Fibroblast of pulmonary artery (primary cell): Measurements from ENCODE around the gene ELP6.
"Not testable (repeated sequence)": the region's sequence is repeated elsewhere in the genome, so short reads cannot be mapped to it uniquely, and the experiment has no call there.

Experiments
- DNase-seq: peaks from one replicate; pipeline ENCODE4 v3.0.0-alpha.2; 2010; ENCODE audit warnings: low read depth
- H3K4me3 ChIP-seq: replicated peaks from 2 replicates; pipeline ENCODE4 v1.5.1; 2011; ENCODE audit warnings: low read depth, mild to moderate bottlenecking, control low read depth, low read length, moderate library complexity
- TF ChIP-seq, protein P1 (sequence below): IDR thresholded peaks from 2 replicates; pipeline ENCODE4 v1.5.1; 2011; ENCODE audit warnings: mild to moderate bottlenecking, control low read depth, low read length, inconsistent platforms; ENCODE audit errors: missing control alignments

Gene ELP6

DNA sequence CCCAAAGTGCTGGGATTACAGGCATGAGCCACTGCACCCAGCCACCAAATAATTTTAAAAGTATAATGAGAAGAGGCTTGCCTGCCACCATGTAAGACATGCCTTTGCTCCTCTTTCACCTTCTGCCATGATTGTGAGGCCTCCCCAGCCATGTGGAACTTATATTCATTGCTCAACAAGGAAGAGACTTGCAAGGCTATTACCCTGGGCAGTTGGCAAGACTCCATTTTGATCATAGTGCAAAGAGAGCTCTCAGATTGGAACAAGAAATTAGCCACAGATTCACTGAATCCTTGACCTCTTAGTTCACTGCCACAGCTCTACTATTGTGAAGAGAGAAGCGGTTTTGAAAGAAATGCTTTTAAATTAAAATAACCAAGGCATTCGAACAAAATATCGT, 43.9 kb downstream of the ELP6 start:
- H3K4me3 ChIP-seq = no peak overlapping the region
- DNase-seq = no peak
- TF ChIP-seq, protein P1, sequence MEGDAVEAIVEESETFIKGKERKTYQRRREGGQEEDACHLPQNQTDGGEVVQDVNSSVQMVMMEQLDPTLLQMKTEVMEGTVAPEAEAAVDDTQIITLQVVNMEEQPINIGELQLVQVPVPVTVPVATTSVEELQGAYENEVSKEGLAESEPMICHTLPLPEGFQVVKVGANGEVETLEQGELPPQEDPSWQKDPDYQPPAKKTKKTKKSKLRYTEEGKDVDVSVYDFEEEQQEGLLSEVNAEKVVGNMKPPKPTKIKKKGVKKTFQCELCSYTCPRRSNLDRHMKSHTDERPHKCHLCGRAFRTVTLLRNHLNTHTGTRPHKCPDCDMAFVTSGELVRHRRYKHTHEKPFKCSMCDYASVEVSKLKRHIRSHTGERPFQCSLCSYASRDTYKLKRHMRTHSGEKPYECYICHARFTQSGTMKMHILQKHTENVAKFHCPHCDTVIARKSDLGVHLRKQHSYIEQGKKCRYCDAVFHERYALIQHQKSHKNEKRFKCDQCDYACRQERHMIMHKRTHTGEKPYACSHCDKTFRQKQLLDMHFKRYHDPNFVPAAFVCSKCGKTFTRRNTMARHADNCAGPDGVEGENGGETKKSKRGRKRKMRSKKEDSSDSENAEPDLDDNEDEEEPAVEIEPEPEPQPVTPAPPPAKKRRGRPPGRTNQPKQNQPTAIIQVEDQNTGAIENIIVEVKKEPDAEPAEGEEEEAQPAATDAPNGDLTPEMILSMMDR = no peak

DNA sequence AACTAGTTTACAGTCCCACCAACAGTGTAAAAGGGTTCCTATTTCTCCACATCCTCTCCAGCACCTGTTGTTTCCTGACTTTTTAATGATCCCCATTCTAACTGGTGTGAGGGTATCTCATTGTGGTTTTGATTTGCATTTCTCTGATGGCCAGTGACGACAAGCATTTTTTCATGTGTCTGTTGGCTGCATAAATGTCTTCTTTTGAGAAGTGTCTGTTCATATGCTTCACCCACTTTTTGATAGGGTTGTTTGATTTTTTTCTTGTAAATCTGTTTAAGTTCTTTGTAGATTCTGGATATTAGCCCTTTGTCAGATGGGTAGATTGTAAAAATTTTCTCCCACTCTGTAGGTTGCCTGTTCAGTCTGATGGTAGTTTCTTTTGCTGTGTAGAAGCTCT, 45.2 kb downstream of the ELP6 start:
- DNase-seq, H3K4me3 ChIP-seq: not testable (repeated sequence)

DNA sequence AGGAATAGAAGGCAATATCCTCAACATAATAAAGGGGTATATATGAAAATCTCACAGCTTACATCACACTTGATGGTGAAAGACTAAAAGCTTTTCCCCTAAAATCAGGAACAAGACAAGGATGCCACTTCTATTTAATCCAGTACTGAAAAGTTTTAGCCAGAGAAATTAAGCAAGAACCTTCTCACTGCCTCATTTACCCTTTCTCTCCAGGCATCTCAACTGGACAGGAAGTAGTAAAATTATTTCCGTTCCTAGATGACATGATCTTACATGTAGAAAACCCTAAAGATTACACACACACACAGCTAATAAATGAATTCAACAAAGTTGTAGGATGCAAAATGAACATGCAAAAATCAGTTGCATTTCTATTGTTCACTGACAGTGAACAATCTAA, 48.9 kb downstream of the ELP6 start:
- H3K4me3 ChIP-seq = no peak overlapping the region

DNA sequence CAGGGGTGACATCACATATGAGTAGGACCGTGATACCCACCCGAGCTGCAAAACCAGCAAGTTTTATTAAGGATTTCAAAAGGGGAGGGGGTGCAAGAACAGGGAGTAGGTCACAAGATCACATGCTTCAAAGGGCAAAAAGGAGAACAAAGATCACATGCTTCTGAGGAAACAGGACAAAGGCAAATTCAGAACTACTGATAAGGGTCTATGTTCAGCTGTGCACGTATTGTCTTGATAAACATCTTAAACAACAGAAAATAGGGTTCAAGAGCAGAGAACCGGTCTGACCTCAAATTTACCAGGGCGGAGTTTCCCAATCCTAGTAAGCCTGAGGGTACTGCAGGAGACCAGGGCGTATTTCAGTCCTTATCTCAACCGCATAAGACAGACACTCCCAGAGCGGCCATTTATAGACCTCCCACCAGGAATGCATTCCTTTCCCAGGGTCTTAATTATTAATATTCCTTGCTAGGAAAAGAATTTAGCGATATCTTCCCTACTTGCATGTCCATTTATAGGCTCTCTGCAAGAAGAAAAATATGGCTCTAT, 53.9 kb downstream of the ELP6 start:
- not testable (repeated sequence) for H3K4me3 ChIP-seq, DNase-seq

More for the DNA sequence above, 48.9 kb downstream of the ELP6 start:
- TF ChIP-seq, protein P1 = no peak
- DNase-seq = no peak

DNA sequence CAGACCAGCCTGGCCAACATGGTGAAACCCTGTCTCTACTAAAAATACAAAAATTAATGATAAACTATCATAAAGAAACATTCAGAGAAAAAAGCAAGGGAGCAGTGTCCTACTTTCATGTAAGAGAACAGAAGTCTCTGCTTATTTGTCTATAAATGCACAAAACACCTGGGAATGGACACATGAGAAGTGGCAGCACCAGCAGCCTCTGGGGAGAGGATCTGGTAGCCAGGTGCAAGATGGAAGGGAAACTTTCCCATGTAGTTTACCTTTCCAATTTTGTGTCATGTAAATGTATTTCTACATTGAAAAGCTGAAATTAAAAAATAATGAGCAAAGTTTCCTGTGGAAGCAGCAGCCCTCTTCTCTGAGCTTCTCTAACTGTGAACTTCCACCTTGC, 56.5 kb downstream of the ELP6 start:
- TF ChIP-seq, protein P1 = no peak
- no peak for DNase-seq
- no peak overlapping the region for H3K4me3 ChIP-seq

DNA sequence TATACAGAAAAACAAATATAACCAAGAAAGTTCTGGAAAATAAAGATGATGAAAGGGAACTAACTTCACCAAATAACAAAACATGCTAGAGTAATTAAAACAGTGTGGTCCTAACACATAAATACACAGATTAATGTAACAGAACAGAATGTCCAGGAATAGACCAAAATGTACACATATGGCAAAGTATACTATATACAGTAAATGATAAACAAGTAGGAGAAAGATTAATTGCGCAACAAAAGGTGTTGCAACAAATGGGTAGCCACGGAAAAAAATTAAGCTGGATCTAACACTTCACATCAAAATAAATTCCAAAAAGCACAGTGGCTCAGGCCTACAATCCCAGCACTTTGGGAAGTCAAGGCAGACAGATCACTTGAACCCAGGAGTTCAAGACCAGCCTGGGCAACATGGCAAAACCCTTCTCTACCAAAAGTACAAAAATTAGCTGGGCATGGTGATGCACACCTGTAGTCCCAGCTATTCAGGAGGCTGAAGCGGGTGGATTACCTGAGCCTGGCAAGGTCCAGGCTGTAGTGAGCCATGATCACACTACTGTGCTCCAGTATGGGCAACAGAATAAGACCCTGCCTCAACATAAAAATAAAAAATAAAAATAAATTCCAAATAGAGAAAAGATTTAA, 57.6 kb downstream of the ELP6 start:
- H3K4me3 ChIP-seq = no peak overlapping the region
- DNase-seq = peak; percentile 45
- TF ChIP-seq, protein P1 = no peak

DNA sequence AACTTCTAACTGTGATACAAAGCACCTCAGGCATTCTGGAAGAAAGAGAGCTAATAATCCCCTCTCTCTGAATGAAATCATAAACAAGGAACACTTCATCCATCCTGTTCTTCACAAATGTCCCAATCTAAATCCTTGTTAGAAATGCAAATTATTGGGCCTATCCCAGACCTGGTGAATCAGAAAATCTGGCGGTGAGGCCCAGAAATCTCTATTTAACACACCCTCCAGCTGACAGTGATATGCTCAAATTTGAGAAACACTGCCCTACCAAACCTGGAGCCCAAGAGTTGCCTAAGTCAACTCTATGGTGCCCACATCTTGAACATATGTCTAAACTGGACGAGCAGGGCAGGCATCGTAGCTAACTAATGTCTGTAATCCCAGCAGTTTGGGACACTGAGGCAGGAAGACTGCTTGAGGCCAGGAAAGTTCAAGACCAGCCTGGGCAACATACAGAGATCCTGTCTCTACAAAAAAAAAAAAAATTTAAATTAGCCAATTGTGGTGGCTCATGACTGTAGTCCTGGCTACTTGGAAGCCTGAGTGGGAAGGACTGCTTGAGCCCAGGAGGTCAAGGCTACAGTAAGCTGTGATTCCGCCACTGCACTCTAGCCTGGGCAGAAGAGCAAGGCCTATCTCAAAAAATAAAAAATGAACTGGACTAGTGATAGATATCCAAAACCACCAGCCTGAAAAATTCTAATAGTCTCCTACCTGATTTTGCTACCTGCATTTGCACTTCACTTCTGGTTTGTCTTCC, 60.9 kb downstream of the ELP6 start:
- TF ChIP-seq, protein P1 = no peak
- no peak overlapping the region for H3K4me3 ChIP-seq
- no peak for DNase-seq
